Activated effector memory CD4-positive, alpha-beta T cell treated with anti-CD3 and anti-CD28 coated beads, Interleukin-2, amount 50 U/mL, for 16 hours (primary cell): Measurements from ENCODE around the gene GPR6.

ENCODE experiments used
- DNase-seq: peaks from one replicate; pipeline ENCODE4 v3.0.0-alpha.2; 2020

Gene GPR6

DNA sequence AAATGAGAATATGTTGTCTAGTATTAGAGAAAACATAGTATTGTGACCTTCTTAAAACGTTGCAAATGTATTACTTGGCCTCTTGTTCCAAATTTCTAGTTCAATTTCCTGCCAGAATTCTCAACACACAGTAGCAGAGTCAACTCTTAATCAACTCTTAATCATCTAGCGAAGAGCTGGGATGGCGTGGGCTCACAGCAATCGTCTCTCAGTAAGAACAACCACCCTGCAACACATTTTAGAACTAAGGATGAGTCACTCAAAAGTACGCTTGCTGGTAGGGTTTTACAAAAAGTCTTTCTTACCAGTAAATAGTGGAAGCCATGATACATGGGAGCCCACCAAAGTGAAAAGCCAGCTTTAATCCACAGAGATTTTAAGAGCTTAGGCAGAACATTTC is 24.6 kb downstream of the GPR6 start:
- DNase-seq, result no peak

GRCh38 chr6:110013386-110013785 is 35.3 kb downstream of the GPR6 start:
- no peak for DNase-seq

DNA sequence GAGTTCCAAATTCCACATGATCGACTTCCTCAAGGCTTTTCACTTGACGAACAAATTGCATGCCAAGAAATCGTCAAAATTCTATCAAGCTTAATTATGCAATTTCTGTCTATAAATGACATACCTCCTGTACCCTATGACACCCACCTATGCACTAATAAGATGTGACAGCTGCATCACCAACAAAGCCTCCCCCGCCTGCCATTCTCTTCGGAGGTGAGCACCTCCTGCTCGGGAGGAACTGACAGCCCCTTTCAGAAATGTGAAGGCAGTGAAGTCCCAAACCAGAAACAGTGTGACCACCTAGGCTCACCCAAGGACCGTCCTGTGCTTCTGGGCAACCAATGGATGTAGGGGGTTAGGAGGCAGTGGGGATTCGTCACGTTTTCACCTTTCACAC is 37.1 kb downstream of the GPR6 start:
- no peak for DNase-seq

GRCh38 chr6:110017306-110017705 is 39.2 kb downstream of the GPR6 start:
- DNase-seq, result no peak

GRCh38 chr6:110017946-110018345 is 39.8 kb downstream of the GPR6 start:
- DNase-seq, result no peak

DNA sequence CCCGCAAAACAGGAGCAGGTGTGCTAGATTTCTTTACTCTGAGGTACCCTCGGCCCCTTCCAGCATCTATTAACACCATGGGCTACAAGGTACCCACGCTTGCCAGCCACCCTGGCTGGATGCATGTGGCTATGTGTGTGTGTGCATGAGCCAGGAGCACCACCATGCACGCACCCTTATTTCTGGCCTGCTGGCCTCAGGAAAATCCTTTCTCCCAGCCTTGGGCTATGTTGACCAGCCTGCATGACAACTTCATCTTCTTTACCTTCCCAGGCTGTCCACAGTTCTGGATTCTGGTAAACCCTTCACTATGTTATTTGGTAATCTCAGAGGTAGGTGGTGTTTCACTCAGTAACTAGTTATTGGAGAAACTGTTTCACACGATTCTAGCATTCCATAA is 40.4 kb downstream of the GPR6 start:
- DNase-seq, result no peak

- no peak for DNase-seq
These were observed 42.8 kb downstream of the GPR6 start for GRCh38 chr6:110020888-110021287.

DNA sequence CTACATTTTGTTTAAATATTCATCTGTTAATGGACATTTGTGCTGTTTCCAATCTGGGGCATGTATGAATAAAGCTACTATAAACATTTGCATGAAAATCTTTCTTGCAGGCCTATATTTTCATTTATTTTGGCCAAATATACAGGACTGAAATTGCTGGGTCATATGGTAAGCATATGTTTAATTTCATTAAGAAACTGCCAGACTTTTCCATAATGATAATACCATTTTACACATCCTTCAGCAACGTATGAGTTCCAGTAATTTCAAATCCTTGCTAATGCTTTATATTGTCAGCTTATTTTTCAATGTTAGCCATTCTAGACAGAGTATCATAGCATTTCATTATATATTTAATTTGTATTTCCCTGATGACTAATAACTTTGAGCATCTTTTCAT is 51.0 kb downstream of the GPR6 start:
- DNase-seq, result no peak
